NB4 (cell line): ENCODE data around the gene UTP25.

ENCODE experiments used
- DNase-seq: peaks from one replicate; pipeline ENCODE4 v3.0.0; 2010; ENCODE audit warnings: low read depth
- H3K4me3 ChIP-seq: one replicate; pipeline ENCODE4 v1.5.1; 2011; ENCODE audit warnings: mild to moderate bottlenecking, low read depth, low read length, moderate library complexity
- MYC ChIP-seq: IDR thresholded peaks from 2 replicates; pipeline ENCODE4 v1.6.1; 2011; ENCODE audit warnings: low read depth, low read length
- POLR2A ChIP-seq: IDR thresholded peaks from 2 replicates; pipeline ENCODE4 v1.6.1; 2011; ENCODE audit warnings: mild to moderate bottlenecking; ENCODE audit not compliant: insufficient read length; ENCODE audit errors: extremely low read depth
- TF ChIP-seq, protein P1 (sequence below): IDR thresholded peaks from one replicate; pipeline ENCODE4 v1.5.1; 2012; ENCODE audit warnings: low read depth, low read length
- TF ChIP-seq, protein P2 (sequence below): IDR thresholded peaks from 2 replicates; pipeline ENCODE4 v1.6.1; 2011; ENCODE audit warnings: low read depth, low read length

UTP25 gene

DNA sequence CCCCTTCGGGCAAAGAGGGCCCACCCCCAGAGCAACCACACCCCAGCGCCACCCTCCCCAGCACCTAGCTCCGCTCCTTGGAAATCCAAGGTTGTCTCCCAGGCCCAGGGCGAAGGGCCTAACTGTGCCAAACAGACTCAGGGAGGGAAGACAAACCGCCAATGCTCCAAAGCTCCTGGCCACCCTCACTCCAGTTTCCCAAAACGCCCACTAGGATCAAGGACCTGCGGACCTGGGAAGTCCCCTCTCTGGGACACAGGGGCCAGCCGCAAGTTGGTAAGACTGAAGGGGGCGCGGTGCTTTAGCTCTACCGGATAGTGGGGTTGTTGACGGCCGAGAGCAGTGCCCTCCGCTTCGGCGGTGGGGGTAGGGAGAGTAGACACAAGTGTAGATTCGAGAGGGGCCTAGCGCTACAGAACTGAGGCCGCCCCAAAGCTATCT lies 22.4 kb upstream of the UTP25 start:
- TF ChIP-seq POLR2A = no peak
- TF ChIP-seq, protein P1, sequence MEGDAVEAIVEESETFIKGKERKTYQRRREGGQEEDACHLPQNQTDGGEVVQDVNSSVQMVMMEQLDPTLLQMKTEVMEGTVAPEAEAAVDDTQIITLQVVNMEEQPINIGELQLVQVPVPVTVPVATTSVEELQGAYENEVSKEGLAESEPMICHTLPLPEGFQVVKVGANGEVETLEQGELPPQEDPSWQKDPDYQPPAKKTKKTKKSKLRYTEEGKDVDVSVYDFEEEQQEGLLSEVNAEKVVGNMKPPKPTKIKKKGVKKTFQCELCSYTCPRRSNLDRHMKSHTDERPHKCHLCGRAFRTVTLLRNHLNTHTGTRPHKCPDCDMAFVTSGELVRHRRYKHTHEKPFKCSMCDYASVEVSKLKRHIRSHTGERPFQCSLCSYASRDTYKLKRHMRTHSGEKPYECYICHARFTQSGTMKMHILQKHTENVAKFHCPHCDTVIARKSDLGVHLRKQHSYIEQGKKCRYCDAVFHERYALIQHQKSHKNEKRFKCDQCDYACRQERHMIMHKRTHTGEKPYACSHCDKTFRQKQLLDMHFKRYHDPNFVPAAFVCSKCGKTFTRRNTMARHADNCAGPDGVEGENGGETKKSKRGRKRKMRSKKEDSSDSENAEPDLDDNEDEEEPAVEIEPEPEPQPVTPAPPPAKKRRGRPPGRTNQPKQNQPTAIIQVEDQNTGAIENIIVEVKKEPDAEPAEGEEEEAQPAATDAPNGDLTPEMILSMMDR = no peak
- TF ChIP-seq MYC = no peak
- TF ChIP-seq, protein P2, sequence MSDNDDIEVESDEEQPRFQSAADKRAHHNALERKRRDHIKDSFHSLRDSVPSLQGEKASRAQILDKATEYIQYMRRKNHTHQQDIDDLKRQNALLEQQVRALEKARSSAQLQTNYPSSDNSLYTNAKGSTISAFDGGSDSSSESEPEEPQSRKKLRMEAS = no peak
- no peak for DNase-seq
- no peak overlapping the region for H3K4me3 ChIP-seq

DNA sequence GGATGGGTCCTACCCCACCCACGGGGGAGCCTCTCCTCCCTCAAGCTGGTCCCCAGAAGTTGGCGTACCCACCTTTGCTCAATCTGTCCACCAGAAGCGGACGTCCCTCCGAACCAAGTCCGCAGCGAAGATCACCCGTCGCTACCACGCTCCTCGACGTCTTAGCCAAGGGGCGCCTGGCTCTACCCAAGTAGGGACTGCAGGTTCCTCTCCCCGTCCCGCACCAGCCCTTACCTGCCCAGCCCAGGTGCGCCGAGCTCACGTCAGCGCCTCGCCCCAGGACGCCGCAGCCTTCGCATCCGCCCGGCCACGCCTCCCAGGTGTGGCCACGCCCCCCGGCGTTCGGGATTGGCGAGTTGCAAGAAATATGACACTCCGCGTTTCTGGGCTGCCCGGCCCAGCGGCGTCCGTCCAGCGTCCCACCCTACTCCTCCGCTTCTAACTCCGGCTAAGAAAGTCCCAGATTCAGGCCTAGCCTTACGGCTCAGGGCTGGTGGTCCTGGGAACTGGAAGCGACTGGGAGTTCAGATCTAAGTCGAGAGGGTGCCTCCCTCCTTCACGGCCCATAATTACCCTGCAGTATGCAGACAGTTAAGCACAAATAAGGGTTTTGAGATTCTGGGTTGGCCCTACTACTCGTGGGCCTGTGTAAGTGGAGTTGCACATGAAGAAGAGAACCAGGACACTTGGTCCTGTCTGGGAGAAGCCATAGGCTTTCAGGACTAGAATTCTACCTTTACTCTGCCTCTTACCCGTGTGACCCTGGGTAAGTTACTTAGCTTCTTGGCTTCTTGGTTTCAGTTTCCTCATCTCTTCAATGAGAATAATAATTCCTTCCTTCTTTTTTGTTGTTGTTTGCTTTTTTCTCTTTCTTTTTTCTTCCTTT lies 21.7 kb upstream of the UTP25 start, which contains the start of gene IRF6:
Gene IRF6 (minus strand): TSS at position 268 of the 886 bp plus-strand sequence. CDS start 4,729 bp downstream, outside the sequence.
- no peak within 1 kb of the TSS for H3K4me3 ChIP-seq
- no peak for DNase-seq
- TF ChIP-seq POLR2A (no peak), MYC (no peak)
- TF ChIP-seq, protein P2 = no peak
- TF ChIP-seq, protein P1 = no peak

DNA sequence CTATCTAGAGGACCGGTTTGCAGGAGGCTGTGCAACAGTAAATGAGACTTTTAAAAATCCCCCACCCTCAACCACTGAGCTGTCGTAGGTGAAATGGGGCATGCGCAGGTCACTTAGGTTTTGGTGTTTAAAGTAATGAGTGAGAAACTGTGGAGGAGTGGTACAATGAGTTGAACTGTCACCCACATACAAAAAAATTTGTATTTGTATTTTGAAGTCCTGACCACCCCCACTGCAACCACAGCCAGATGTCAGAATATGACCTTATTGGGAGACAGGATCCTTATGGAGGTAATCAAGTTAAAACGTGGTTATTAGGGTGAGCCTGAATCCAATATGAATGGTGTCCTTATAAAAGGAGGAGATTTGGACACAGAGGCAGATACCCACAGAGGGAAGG lies 20.3 kb upstream of the UTP25 start:
- no peak for DNase-seq
- no peak overlapping the region for H3K4me3 ChIP-seq
- TF ChIP-seq, protein P1 = no peak
- TF ChIP-seq POLR2A (no peak), MYC (no peak)
- TF ChIP-seq, protein P2 = no peak

DNA sequence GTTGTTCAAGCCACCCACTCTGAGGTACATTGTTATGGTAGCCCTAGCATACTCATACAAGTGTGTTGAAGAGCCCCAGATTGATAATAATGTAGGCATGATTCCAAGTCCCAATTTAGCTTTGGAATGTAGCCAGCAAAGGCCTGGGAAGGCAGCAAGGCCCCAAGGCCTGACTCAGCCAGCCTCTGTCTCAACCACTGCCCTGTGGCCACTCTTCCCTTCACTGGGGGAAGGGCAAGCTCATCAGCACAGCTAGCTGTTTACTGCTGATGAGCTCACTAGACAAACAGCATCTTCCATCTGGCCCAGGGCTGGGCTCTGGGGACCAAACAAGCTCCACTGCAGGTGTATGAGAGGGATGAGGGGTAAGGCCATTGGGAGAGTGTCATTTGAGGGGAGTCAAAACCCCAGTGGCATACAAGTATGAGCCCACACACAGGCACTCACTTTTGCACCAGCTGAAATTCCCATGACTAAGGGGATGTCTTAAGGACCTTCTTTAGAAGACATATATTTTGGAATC lies 19.7 kb upstream of the UTP25 start:
- TF ChIP-seq, protein P2 = no peak
- no peak for TF ChIP-seq POLR2A
- TF ChIP-seq MYC = no peak
- TF ChIP-seq, protein P1 = no peak
- no peak for DNase-seq
- no peak overlapping the region for H3K4me3 ChIP-seq

DNA sequence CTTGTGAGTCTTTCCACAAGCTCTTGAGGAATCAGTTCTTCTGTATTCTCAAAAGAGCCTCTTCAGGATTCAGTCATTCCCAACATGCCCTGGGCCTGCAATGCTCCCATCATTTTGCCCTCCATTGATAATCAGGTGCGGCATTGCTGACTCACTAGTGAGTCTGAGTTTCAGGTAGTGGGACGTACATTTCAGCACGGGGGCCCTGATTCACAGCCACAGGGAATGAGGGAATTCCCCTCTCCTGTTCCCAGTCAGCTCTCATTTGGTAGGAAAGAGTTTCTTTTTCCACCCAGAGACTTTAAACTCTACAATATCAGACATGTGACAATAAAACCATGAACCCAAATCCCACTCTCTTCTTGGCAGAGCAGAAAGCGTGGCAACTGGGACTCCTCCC lies 18.2 kb upstream of the UTP25 start:
- no peak overlapping the region for H3K4me3 ChIP-seq
- no peak for DNase-seq
- TF ChIP-seq, protein P2 = no peak
- TF ChIP-seq POLR2A (no peak), MYC (no peak)
- TF ChIP-seq, protein P1 = no peak
